Retinal pigment epithelial cell (primary cell): Measurements from ENCODE around the gene SLC12A7.

ENCODE experiments used
- DNase-seq: peaks from one replicate; pipeline ENCODE4 v3.0.0-alpha.2; 2010; ENCODE audit warnings: low read depth
- H3K4me3 ChIP-seq: 2 replicates; pipeline ENCODE4 v1.5.1; 2011; ENCODE audit warnings: mild to moderate bottlenecking, low read length, control low read depth, moderate library complexity
- CTCF ChIP-seq: conservative IDR thresholded peaks from 2 replicates; pipeline ENCODE4 v1.5.1; 2011; ENCODE audit warnings: low read depth, low read length, control low read depth, inconsistent platforms

Gene SLC12A7

DNA sequence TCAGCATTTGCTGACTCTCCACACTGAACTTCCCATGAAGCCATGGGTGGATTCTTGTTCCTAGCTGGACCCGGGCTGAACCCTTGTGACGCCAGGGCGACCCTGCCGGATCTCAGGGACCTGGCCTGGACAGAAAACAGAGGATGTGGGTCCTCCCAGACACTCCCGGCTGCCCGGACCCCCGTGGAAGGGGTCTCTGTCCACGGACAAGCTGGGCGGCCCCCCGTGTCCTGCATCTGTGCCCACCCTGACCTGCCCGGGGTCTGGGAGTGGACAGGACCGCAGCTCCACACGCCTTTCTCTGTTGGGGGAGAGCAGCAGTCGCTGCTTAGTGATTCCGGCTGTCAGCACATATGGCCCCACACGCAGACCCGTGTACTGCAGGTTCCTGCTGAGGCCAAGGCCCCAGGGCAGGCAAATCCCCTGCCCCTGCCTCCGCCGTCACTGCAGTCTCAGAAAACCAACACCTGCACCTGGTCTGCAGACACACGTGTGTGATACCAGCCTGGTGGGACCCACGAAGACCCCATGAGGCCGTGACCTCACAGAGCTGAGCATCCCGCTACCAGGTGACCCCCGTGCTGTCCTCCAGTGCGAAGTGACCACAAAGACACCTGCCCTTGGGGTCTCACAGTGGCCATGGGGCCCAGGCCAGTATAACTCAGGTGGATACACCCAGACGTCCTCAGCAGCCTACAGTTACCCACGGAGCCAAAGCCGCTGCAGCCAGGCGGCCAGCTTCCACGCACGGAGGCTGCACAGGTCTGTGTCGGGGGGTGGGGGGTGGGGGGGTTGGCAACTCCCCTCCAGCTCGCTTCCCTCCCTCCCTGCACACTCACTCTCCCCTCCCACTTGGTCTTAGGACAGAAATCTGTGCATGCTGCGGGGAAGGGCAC is 52.6 kb downstream of the SLC12A7 start:
- TF ChIP-seq CTCF: no peak
- DNase-seq: no peak
- H3K4me3 ChIP-seq: no peak overlapping the region

- no peak overlapping the region for H3K4me3 ChIP-seq
- DNase-seq: no peak
- no peak for TF ChIP-seq CTCF
Measured at GRCh38 chr5:1058083-1058945, 53.5 kb downstream of the SLC12A7 start.

DNA sequence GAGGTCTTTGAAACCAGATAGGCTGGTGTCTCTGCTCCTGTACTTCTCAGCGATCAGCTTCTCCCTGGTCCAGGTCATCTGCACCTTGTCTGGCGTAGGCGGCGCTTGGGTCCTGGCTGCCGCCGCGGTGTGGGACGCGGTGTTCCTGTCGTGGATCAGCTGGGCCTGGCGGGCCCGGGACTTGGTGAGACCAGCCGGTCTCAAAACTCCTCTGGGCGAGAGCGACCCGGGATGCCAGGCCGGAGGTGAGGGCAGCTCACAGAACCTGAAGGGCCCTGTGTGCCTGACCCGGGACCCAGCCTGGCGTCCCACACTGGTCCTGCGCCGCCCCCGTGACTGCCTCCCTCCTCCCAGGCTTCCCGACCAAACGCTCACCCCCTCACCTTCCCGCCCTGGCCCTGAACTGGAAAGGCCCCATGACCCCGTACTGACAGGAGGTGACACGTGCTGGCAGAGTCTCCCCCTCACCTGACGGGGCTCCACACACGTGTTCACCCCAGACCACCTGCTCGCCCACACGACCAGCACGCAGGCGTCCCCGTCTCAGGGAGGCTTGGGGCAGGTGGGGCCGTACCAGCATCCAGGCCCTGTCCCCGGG is 54.3 kb downstream of the SLC12A7 start:
- H3K4me3 ChIP-seq: no peak overlapping the region
- TF ChIP-seq CTCF: no peak
- no peak for DNase-seq

- no peak overlapping the region for H3K4me3 ChIP-seq
- DNase-seq: no peak
- TF ChIP-seq CTCF: no peak
Measured at GRCh38 chr5:1056611-1057484, 55.0 kb downstream of the SLC12A7 start.

- TF ChIP-seq CTCF: no peak
- H3K4me3 ChIP-seq: no peak overlapping the region
Measured at GRCh38 chr5:1055896-1056610, 55.8 kb downstream of the SLC12A7 start.

More at GRCh38 chr5:1055896-1056610, 55.8 kb downstream of the SLC12A7 start:
- no peak for DNase-seq
